SK-N-SH (cell line): ENCODE results near the gene CNIH2. TPM values are rescaled to one million over a fixed set of nuclear protein-coding genes. Genes with fewer than 3 reads are reported as not detected.
"Not testable (repeated sequence)": the region's sequence is repeated elsewhere in the genome, so short reads cannot be mapped to it uniquely, and the experiment has no call there.

Source experiments
- CTCF ChIA-PET: fragments of 300-600, 350-600 bp; formaldehyde crosslinking; extraction: SDS; loops from one replicate; lab custom pipeline; 2021; lab: Yijun Ruan, JAX
- POLR2A ChIA-PET: fragments of 350-600 bp; sonication (Branson Sonifier 250); formaldehyde crosslinking; extraction: SDS; loops from one replicate; lab custom pipeline; 2020; ENCODE audit warnings: antibody characterized with exemption, inconsistent platforms; lab: Yijun Ruan, JAX
- DNase-seq: peaks from one replicate; pipeline ENCODE4 v3.0.0; 2012
- H2AFZ ChIP-seq: fragments of 200-600 bp; sonication (generic); 2 replicates; pipeline ENCODE4 v1.8.1; 2016; ENCODE audit warnings: antibody characterized with exemption, mild to moderate bottlenecking, low read depth
- H3F3A ChIP-seq: fragments of 200-600 bp; sonication (generic); replicated peaks from 2 replicates; pipeline ENCODE3; 2016; ENCODE audit warnings: antibody characterized with exemption, mild to moderate bottlenecking; ENCODE audit not compliant: insufficient read depth
- H3K27ac ChIP-seq, 2 experiments: fragments of 200-500 bp in 1 of 2; fragments of 200-600 bp in 1 of 2; sonication (Bioruptor generic) in 1 of 2; sonication (generic), shearing (Covaris generic) in 1 of 2; 2 replicates each; pipeline versions ENCODE4 v1.5.1 to v1.6.1; 2014 to 2016; ENCODE audit warnings: low read depth in 2 of 2, inconsistent platforms in 1 of 2, low read length in 1 of 2, mild to moderate bottlenecking in 1 of 2, mixed read lengths in 1 of 2
- H3K27me3 ChIP-seq: fragments of 200-600 bp; sonication (generic), shearing (Covaris generic); 2 replicates; pipeline ENCODE4 v1.6.1; 2016; ENCODE audit warnings: mixed run types; ENCODE audit not compliant: insufficient read depth
- H3K36me3 ChIP-seq, 2 experiments: fragments of 200-500 bp in 1 of 2; fragments of 200-600 bp in 1 of 2; sonication (Bioruptor generic) in 1 of 2; sonication (generic) in 1 of 2; replicated peaks in 1 of 2; 2 replicates each; pipeline versions ENCODE3 to v1.5.1; 2014 to 2016; ENCODE audit warnings: low read length in 1 of 2, mild to moderate bottlenecking in 1 of 2; ENCODE audit not compliant: insufficient read depth in 2 of 2, control insufficient read depth in 1 of 2
- H3K4me1 ChIP-seq, 2 experiments: fragments of 200-500 bp in 1 of 2; fragments of 200-600 bp in 1 of 2; sonication (Bioruptor generic) in 1 of 2; sonication (generic), shearing (Covaris generic) in 1 of 2; 2 replicates each; pipeline versions ENCODE4 v1.5.1 to v1.6.1; 2014 to 2016; ENCODE audit warnings: low read depth in 1 of 2, low read length in 1 of 2, mixed run types in 1 of 2; ENCODE audit not compliant: insufficient read depth in 2 of 2, control insufficient read depth in 1 of 2
- H3K4me2 ChIP-seq: fragments of 200-600 bp; sonication (generic), shearing (Covaris generic); 2 replicates; pipeline ENCODE4 v1.6.1; 2017; ENCODE audit warnings: mixed run types
- H3K4me3 ChIP-seq, 2 experiments: fragments of 200-500 bp in 1 of 2; fragments of 200-600 bp in 1 of 2; sonication (Bioruptor generic) in 1 of 2; sonication (generic), shearing (Covaris generic) in 1 of 2; 2 replicates each; pipeline versions ENCODE4 v1.5.1 to v1.8.1; 2014 to 2016; ENCODE audit warnings: low read depth in 2 of 2, inconsistent platforms in 1 of 2, low read length in 1 of 2, mild to moderate bottlenecking in 1 of 2, mixed read lengths in 1 of 2, moderate library complexity in 1 of 2
- H3K79me2 ChIP-seq: fragments of 200-600 bp; sonication (generic); 2 replicates; pipeline ENCODE4 v1.8.1; 2017; ENCODE audit warnings: mild to moderate bottlenecking; ENCODE audit not compliant: insufficient read depth
- H3K9ac ChIP-seq: fragments of 200-600 bp; sonication (generic); 2 replicates; pipeline ENCODE4 v1.6.1; 2017; ENCODE audit warnings: mixed run types
- H3K9me2 ChIP-seq: fragments of 200-600 bp; sonication (generic); 2 replicates; pipeline ENCODE4 v1.6.1; 2017; ENCODE audit warnings: mixed run types
- H3K9me3 ChIP-seq: fragments of 200-600 bp; sonication (generic); 2 replicates; pipeline ENCODE4 v1.6.1; 2017; ENCODE audit warnings: mixed run types, mild to moderate bottlenecking, moderate library complexity
- H4K20me1 ChIP-seq: fragments of 200-600 bp; sonication (generic); 2 replicates; pipeline ENCODE4 v1.6.1; 2017; ENCODE audit warnings: mild to moderate bottlenecking, mixed run types; ENCODE audit not compliant: insufficient read depth
- GABPA ChIP-seq: IDR thresholded peaks from 2 replicates; pipeline ENCODE4 v1.4.0; 2012; ENCODE audit warnings: low read depth, mild to moderate bottlenecking
- MXI1 ChIP-seq: IDR thresholded peaks from 2 replicates; pipeline ENCODE4 v1.6.1; 2012; ENCODE audit warnings: mild to moderate bottlenecking, low read depth, low read length, improper control_type of control experiment
- RAD21 ChIP-seq: IDR thresholded peaks from 2 replicates; pipeline ENCODE4 v1.6.1; 2012; ENCODE audit warnings: mild to moderate bottlenecking, low read length
- RFX5 ChIP-seq: IDR thresholded peaks from 2 replicates; pipeline ENCODE4 v1.6.1; 2012; ENCODE audit warnings: mild to moderate bottlenecking, improper control_type of control experiment, low read length
- SIN3A ChIP-seq: IDR thresholded peaks from 2 replicates; pipeline ENCODE4 v1.6.1; 2012; ENCODE audit warnings: low read depth, mild to moderate bottlenecking, low read length, moderate library complexity, borderline replicate concordance
- TCF12 ChIP-seq: IDR thresholded peaks from 2 replicates; pipeline ENCODE4 v1.4.0; 2012
- USF1 ChIP-seq: IDR thresholded peaks from 2 replicates; pipeline ENCODE4 v1.4.0; 2012; ENCODE audit warnings: low read depth, borderline replicate concordance
- YY1 ChIP-seq: IDR thresholded peaks from 2 replicates; pipeline ENCODE4 v1.4.0; 2012; ENCODE audit warnings: low read depth, mild to moderate bottlenecking
- WGBS: methylation state at CpG from one replicate; pipeline ENCODE4 v1.1.6; 2017; ENCODE audit warnings: low lambda C conversion rate; 5-methylcytosine and 5-hydroxymethylcytosine counted together
- polyA plus RNA-seq, 3 experiments: library from polyadenylated mRNA; depleted of rRNA; stranded (reverse); fragments of >200 nt; gene quantifications; 2 replicates each; pipeline ENCODE4 v1.2.3, GENCODE V29; 2012
- TF ChIP-seq, protein P1 (sequence below): fragments of 200-600 bp; sonication (generic); IDR thresholded peaks from 2 replicates; pipeline ENCODE4 v1.6.1; 2017; ENCODE audit warnings: antibody characterized with exemption, mild to moderate bottlenecking, moderate library complexity
- TF ChIP-seq, protein P2 (sequence below): IDR thresholded peaks from 2 replicates; pipeline ENCODE4; 2012

The CNIH2 gene
- polyA plus RNA-seq, 1 of the 3 experiments (the other 2 are of a cell fraction): 11.8 TPM

DNA sequence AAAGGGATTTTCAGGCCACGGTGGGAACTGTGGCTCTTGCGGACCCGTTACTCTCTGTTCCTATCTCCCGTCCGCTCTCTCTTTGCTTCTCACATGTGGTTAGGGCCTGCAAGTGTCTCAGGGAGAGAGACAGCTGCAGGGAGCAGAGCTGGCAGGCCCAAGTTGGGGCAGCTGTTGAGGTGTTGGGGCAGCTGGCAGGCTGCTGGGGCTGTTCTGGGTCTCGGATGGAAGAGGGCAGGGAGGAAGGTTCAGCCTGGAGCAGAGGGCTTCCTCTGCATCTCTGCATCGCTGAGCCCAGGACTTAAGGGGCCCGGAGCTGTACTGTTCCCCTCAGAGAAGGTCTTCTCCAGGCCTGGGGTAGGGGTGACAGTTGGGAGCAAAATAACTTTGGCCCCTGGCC, 2.6 kb upstream of the CNIH2 start:
- peaks cover 21 to 45% of the 10 kb centered on the region in 2 experiments for H3K36me3 ChIP-seq

GRCh38 chr11:66275984-66276612, 1.9 kb upstream of the CNIH2 start:
- 88% methylated on average over 10 of the region's 14 CpGs for WGBS
- no peak overlapping the region for H3K27ac ChIP-seq
- H3K4me3 ChIP-seq: no peak overlapping the region
- no peaks in the 10 kb centered on the region for H3K9me2 ChIP-seq
- CTCF ChIA-PET: no interaction called here
- H3K4me1 ChIP-seq: peaks cover 0 to 27% of the 10 kb centered on the region in 2 experiments; a peak in 1 of 4 replicates
- no peak for DNase-seq
- H2AFZ ChIP-seq: no peak overlapping the region
- TF ChIP-seq SIN3A (no peak), RFX5 (no peak), GABPA (no peak)
- TF ChIP-seq, protein P1, sequence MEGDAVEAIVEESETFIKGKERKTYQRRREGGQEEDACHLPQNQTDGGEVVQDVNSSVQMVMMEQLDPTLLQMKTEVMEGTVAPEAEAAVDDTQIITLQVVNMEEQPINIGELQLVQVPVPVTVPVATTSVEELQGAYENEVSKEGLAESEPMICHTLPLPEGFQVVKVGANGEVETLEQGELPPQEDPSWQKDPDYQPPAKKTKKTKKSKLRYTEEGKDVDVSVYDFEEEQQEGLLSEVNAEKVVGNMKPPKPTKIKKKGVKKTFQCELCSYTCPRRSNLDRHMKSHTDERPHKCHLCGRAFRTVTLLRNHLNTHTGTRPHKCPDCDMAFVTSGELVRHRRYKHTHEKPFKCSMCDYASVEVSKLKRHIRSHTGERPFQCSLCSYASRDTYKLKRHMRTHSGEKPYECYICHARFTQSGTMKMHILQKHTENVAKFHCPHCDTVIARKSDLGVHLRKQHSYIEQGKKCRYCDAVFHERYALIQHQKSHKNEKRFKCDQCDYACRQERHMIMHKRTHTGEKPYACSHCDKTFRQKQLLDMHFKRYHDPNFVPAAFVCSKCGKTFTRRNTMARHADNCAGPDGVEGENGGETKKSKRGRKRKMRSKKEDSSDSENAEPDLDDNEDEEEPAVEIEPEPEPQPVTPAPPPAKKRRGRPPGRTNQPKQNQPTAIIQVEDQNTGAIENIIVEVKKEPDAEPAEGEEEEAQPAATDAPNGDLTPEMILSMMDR: no peak
- H3K79me2 ChIP-seq: peaks cover 10% of the 10 kb centered on the region; the same call in 1 of the 2 replicates
- H4K20me1 ChIP-seq: no peaks in the 10 kb centered on the region; the same call in none of the 2 replicates
- H3K9ac ChIP-seq: no peak overlapping the region
- H3F3A ChIP-seq: peaks cover 20% of the 10 kb centered on the region
- no peaks in the 10 kb centered on the region for H3K27me3 ChIP-seq
- H3K9me3 ChIP-seq: no peaks in the 10 kb centered on the region
- POLR2A ChIA-PET: interaction anchor here (0.9 kb wide), 1 partner anchor 13 kb away, joined by 3 read pairs; the partner anchor contains the start of gene YIF1A
- H3K4me2 ChIP-seq: no peak overlapping the region
- peaks cover 21 to 45% of the 10 kb centered on the region in 2 experiments for H3K36me3 ChIP-seq

More for the DNA sequence above, 2.6 kb upstream of the CNIH2 start:
- no peaks in the 10 kb centered on the region for H3K27me3 ChIP-seq
- ChIA-PET CTCF (no interaction called here), POLR2A (interaction anchor here (0.9 kb wide), 1 partner anchor 14 kb away, joined by 3 read pairs; the partner anchor contains the start of gene YIF1A)
- H3F3A ChIP-seq: peaks cover 18% of the 10 kb centered on the region
- no peak for TF ChIP-seq USF1
- no peak for TF ChIP-seq MXI1
- no peak for TF ChIP-seq YY1
- no peak for TF ChIP-seq TCF12
- TF ChIP-seq, protein P2, sequence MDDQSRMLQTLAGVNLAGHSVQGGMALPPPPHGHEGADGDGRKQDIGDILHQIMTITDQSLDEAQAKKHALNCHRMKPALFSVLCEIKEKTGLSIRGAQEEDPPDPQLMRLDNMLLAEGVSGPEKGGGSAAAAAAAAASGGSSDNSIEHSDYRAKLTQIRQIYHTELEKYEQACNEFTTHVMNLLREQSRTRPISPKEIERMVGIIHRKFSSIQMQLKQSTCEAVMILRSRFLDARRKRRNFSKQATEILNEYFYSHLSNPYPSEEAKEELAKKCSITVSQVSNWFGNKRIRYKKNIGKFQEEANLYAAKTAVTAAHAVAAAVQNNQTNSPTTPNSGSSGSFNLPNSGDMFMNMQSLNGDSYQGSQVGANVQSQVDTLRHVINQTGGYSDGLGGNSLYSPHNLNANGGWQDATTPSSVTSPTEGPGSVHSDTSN: no peak
- no peak for TF ChIP-seq RAD21
- TF ChIP-seq, all 33 proteins: peak for 0
- H2AFZ ChIP-seq: no peak overlapping the region
- no peak overlapping the region for H3K27ac ChIP-seq
- no peaks in the 10 kb centered on the region for H3K9me3 ChIP-seq
- H3K79me2 ChIP-seq: peaks cover 17% of the 10 kb centered on the region
- no peak for DNase-seq
- 96% methylated on average over 5 of the region's 8 CpGs for WGBS
- no peak overlapping the region for H3K4me2 ChIP-seq
- no peak overlapping the region for H3K4me3 ChIP-seq
- no peaks in the 10 kb centered on the region for H3K9me2 ChIP-seq
- H4K20me1 ChIP-seq: no peaks in the 10 kb centered on the region; the same call in none of the 2 replicates
- H3K4me1 ChIP-seq: peaks cover 2 to 20% of the 10 kb centered on the region in 2 experiments; a peak in 2 of 4 replicates
- no peak overlapping the region for H3K9ac ChIP-seq

DNA sequence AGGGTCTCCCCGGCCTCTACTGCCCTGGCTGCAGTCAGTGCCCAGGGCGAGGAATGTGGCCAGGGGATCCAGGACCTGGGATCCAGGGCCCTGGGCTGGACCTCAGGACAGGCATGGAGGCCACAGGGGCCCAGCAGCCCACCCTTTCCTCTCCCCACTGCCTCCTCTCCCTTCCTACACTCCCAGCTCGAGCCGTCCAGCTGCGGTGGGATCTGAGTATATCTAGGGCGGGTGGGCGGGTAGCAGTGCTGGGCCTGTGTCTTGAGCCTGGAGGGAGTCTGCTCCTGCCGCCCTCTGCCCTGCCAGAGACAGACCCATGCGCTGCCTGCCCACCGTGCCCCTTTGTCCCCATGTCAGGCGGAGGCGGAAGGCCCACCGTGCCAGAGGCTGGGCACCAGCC, 1.4 kb upstream of the CNIH2 start:
- H3K9me2 ChIP-seq, H3K4me3 ChIP-seq, H3K9ac ChIP-seq, POLR2A ChIA-PET, H3K27me3 ChIP-seq, H3K9me3 ChIP-seq, H2AFZ ChIP-seq, H3K79me2 ChIP-seq, H3K4me2 ChIP-seq, H3K27ac ChIP-seq, H4K20me1 ChIP-seq, DNase-seq: not testable (repeated sequence)
- CTCF ChIA-PET: interaction anchor here (0.7 to 8.2 kb wide), 4 partner anchors 7 to 447 kb away, joined by 3 to 111 read pairs (median 60); partner anchors contain the start of gene RAB1B
- Histone ChIP-seq H3F3A (peaks cover 21% of the 10 kb centered on the region), H3K4me1 (peaks cover 0 to 31% of the 10 kb centered on the region in 2 experiments; a peak in 1 of 4 replicates), H3K36me3 (peaks cover 21 to 45% of the 10 kb centered on the region in 2 experiments)
- WGBS: 98% methylated on average over 8 of the region's 13 CpGs

- not testable (repeated sequence) for H2AFZ ChIP-seq, H3K27ac ChIP-seq, H3K9ac ChIP-seq, H3K9me3 ChIP-seq, H3K79me2 ChIP-seq, H3K4me3 ChIP-seq, H3K4me2 ChIP-seq, H3K9me2 ChIP-seq, H3K27me3 ChIP-seq, DNase-seq, H4K20me1 ChIP-seq
- CTCF ChIA-PET: interaction anchor here (0.7 to 8.2 kb wide), 4 partner anchors 8 to 446 kb away, joined by 3 to 111 read pairs (median 60); partner anchors contain the start of gene RAB1B
- WGBS: 91% methylated on average over 4 of the region's 4 CpGs
- peaks cover 21 to 42% of the 10 kb centered on the region in 2 experiments for H3K36me3 ChIP-seq
- POLR2A ChIA-PET: interaction anchor here (0.6 to 1.4 kb wide), 3 partner anchors 8 to 14 kb away, joined by 3 read pairs; partner anchors contain the start of gene TMEM151A
- H3K4me1 ChIP-seq: peaks cover 0 to 35% of the 10 kb centered on the region in 2 experiments; a peak in 1 of 4 replicates
- H3F3A ChIP-seq: peaks cover 21% of the 10 kb centered on the region
These were observed 911 bp upstream of the CNIH2 start for GRCh38 chr11:66277064-66277463.
